Measurements from ENCODE around the gene YEATS4.

DNA sequence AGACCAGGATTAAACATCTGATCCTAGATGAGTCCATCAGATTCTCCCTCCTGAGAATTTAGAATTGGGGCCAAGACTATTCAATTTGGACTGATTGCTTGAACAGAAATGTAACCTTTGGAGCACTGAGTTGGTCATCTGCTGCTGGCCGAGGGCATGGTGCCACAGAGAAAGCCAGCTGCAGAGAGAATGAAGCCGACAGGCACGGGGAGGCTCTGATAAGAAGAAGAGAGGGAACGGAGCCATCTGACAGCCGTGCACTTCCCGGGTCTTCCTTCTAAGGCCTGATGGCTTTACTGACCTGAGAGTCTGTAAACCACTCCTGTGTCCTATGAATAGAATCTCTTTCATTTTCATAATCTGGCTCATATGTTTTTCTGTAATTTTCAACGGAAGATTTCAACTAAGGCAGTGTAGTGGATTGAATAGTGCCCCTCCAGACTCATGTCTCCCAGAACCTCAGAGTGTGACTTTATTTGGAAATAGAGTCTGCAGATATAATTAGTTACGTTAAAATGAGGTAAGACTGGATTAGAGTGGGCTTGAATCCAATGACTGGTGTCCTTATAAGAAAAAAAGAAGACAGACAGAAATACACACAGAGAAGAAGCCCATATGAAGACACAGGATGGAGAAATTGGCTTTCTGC is 71.5 kb downstream of the YEATS4 start:
- TF ChIP-seq EP300 (IDR thresholded peaks at IDR 0.05) (no peak), POLR2A (IDR thresholded peaks at IDR 0.05) (no peak)

Data from gastroesophageal sphincter (tissue), 2 donors.